OCI-LY3 (cell line): ENCODE data around the gene ACE.

Source experiments
- H2AFZ ChIP-seq: fragments of 200-600, 300-600 bp; shearing (Covaris generic); 2 replicates; pipeline ENCODE4 v1.6.0; 2014; ENCODE audit warnings: antibody characterized with exemption, low read depth, low read length
- H3K27ac ChIP-seq: fragments of 200-600, 300-600 bp; sonication (generic); 2 replicates; pipeline ENCODE4 v1.5.1; 2014; ENCODE audit warnings: mild to moderate bottlenecking, low read length, moderate library complexity, mixed read lengths
- H3K27me3 ChIP-seq: fragments of 200-600, 300-600 bp; sonication (generic); 2 replicates; pipeline ENCODE4 v1.6.1; 2014; ENCODE audit warnings: low read depth, low read length, mixed read lengths
- H3K36me3 ChIP-seq: fragments of 200-600, 300-600 bp; sonication (generic); replicated peaks from 2 replicates; pipeline ENCODE3; 2014; ENCODE audit warnings: low read depth, low read length, mixed read lengths
- H3K4me1 ChIP-seq: fragments of 300-600, 200-600 bp; sonication (generic); 2 replicates; pipeline ENCODE4 v1.6.1; 2014; ENCODE audit warnings: low read length, mixed read lengths
- H3K4me2 ChIP-seq: fragments of 200-600, 300-600 bp; sonication (generic); 2 replicates; pipeline ENCODE4 v1.6.1; 2014; ENCODE audit warnings: low read length, mixed read lengths
- H3K4me3 ChIP-seq: fragments of 300-600, 200-600 bp; sonication (generic); 2 replicates; pipeline ENCODE4 v1.5.1; 2014; ENCODE audit warnings: antibody characterized with exemption, mild to moderate bottlenecking, low read length, moderate library complexity
- H3K79me2 ChIP-seq: fragments of 300-600, 200-600 bp; shearing (Covaris generic); 2 replicates; pipeline ENCODE4 v1.6.1; 2014; ENCODE audit warnings: mild to moderate bottlenecking, low read length, mixed read lengths
- H3K9ac ChIP-seq: fragments of 300-600, 200-600 bp; shearing (Covaris generic); 2 replicates; pipeline ENCODE4 v1.6.0; 2014; ENCODE audit warnings: mild to moderate bottlenecking, low read length, moderate library complexity
- H3K9me3 ChIP-seq: fragments of 200-600, 300-600 bp; shearing (Covaris generic); 2 replicates; pipeline ENCODE4 v1.6.1; 2014; ENCODE audit warnings: low read length, mixed read lengths; ENCODE audit not compliant: insufficient read depth
- H4K20me1 ChIP-seq: fragments of 200-600, 300-600 bp; sonication (generic); 2 replicates; pipeline ENCODE4 v1.6.1; 2016; ENCODE audit warnings: low read length, mixed read lengths; ENCODE audit not compliant: insufficient read depth
- EZH2phosphoT487 ChIP-seq: fragments of 200-600 bp; shearing (Covaris generic); IDR thresholded peaks from 2 replicates; pipeline ENCODE4 v1.6.1; 2018; ENCODE audit warnings: antibody characterized with exemption, mixed run types, low read depth
- TF ChIP-seq, protein P1 (sequence below): fragments of 200-600, 300-600 bp; sonication (generic); IDR thresholded peaks from 2 replicates; pipeline ENCODE4 v1.5.1; 2014; ENCODE audit warnings: antibody characterized with exemption, low read length, low read depth

ACE gene

DNA sequence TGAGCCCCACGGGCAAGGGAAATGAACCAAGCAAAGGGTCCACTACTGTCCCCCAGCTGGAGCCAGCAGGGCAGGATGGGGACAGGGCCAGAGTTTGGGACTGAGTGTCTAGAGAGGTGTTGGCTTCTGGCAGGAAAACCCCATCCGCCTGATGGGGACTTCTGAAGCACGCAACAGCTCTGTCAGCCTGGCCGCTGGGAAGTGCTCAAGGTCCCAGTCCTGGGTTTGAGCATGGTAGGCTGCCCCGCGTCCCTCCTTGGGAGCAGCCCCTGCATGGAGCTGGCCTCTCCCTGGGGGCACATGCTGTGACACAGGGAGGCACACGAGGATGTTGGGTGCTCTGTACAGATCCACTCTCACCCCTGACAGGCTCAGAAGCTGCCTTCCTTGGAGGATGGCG, 14.6 kb downstream of the ACE start:
- Histone ChIP-seq H3K4me3 (no peak overlapping the region), H3K27ac (no peak overlapping the region), H3K27me3 (no peaks in the 10 kb centered on the region), H3K79me2 (no peaks in the 10 kb centered on the region), H2AFZ (no peak overlapping the region), H3K4me2 (no peak overlapping the region), H4K20me1 (no peaks in the 10 kb centered on the region), H3K4me1 (peaks cover 5% of the 10 kb centered on the region), H3K9ac (no peak overlapping the region), H3K36me3 (no peaks in the 10 kb centered on the region), H3K9me3 (no peaks in the 10 kb centered on the region)
- TF ChIP-seq, protein P1, sequence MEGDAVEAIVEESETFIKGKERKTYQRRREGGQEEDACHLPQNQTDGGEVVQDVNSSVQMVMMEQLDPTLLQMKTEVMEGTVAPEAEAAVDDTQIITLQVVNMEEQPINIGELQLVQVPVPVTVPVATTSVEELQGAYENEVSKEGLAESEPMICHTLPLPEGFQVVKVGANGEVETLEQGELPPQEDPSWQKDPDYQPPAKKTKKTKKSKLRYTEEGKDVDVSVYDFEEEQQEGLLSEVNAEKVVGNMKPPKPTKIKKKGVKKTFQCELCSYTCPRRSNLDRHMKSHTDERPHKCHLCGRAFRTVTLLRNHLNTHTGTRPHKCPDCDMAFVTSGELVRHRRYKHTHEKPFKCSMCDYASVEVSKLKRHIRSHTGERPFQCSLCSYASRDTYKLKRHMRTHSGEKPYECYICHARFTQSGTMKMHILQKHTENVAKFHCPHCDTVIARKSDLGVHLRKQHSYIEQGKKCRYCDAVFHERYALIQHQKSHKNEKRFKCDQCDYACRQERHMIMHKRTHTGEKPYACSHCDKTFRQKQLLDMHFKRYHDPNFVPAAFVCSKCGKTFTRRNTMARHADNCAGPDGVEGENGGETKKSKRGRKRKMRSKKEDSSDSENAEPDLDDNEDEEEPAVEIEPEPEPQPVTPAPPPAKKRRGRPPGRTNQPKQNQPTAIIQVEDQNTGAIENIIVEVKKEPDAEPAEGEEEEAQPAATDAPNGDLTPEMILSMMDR: no peak
- no peak for TF ChIP-seq EZH2phosphoT487

DNA sequence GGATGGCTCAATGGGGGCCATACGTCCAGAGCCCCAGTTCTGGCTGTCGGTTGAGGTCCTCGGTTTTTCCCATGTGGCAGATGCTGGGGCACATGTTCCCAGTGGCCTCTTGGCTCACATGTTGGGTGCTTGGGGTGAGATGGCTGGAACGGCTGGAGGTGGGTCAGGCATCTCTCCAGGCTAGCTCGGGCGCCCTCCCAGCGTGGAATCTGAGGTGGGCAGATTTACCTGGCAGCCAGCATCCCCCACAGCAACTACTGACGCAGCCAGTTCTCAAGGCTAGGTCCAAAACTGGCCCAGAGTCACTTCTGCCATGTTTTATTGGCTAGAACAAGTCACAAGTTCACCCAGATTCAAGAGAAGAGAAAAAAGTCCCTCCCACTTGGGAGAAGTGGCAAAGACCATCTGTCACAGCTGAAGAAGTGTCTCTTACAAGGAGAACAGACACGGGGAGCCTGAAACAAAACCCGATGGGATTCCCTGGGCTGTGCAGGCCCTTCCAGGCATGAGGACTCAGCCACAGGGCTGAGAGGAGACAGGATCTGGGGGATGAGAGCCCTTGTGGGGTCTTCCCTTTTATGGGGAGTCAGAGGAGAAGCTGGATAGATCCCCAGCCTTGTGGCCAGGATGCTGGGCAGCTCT, 15.2 kb downstream of the ACE start:
- H2AFZ ChIP-seq: no peak overlapping the region
- no peaks in the 10 kb centered on the region for H3K4me1 ChIP-seq
- H3K4me2 ChIP-seq: no peak overlapping the region
- no peak overlapping the region for H3K27ac ChIP-seq
- no peaks in the 10 kb centered on the region for H3K79me2 ChIP-seq
- H3K9ac ChIP-seq: no peak overlapping the region
- TF ChIP-seq, protein P1: no peak
- TF ChIP-seq EZH2phosphoT487: no peak
- H3K4me3 ChIP-seq: no peak overlapping the region
- no peaks in the 10 kb centered on the region for H3K36me3 ChIP-seq
- no peaks in the 10 kb centered on the region for H4K20me1 ChIP-seq
- no peaks in the 10 kb centered on the region for H3K9me3 ChIP-seq
- no peaks in the 10 kb centered on the region for H3K27me3 ChIP-seq

DNA sequence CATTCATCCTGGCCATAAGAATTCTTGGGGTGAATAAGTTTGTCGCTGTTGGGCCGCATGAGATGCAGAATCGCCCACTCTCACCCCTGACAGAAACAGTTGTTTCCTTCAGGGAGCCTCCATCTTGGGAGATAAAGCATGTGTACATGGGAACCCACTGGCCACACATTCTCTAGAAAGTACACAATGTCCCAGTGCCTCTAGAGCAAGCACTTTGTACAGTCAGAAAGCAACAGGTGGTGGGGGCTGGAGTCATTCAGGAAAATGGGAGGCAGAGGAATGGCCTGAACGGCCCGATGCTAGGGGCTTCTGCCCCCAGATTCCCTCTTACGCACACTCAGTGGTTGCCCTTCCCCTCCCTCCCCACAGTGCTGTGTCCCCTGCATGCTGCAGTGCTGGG, 16.1 kb downstream of the ACE start:
- Histone ChIP-seq H3K4me1 (no peaks in the 10 kb centered on the region), H3K27ac (no peak overlapping the region), H3K4me3 (no peak overlapping the region), H3K27me3 (no peaks in the 10 kb centered on the region), H3K9me3 (no peaks in the 10 kb centered on the region), H3K4me2 (no peak overlapping the region), H3K9ac (no peak overlapping the region), H2AFZ (no peak overlapping the region), H3K79me2 (no peaks in the 10 kb centered on the region), H3K36me3 (no peaks in the 10 kb centered on the region), H4K20me1 (no peaks in the 10 kb centered on the region)
- TF ChIP-seq, protein P1: no peak
- no peak for TF ChIP-seq EZH2phosphoT487

DNA sequence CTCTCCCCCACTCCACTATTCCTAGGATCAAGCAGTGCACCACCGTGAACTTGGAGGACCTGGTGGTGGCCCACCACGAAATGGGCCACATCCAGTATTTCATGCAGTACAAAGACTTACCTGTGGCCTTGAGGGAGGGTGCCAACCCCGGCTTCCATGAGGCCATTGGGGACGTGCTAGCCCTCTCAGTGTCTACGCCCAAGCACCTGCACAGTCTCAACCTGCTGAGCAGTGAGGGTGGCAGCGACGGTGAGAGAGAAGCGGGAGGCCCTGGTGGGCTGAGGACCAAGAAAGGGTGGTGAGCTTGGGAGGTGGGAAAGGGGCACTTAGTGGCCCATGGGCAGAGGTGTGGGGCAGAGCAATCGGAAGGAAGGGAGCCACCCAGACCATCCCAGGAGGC, 16.6 kb downstream of the ACE start:
- no peak overlapping the region for H3K4me2 ChIP-seq
- H3K79me2 ChIP-seq: no peaks in the 10 kb centered on the region
- H3K9ac ChIP-seq: no peak overlapping the region
- no peaks in the 10 kb centered on the region for H4K20me1 ChIP-seq
- H3K27me3 ChIP-seq: no peaks in the 10 kb centered on the region
- H3K4me1 ChIP-seq: no peaks in the 10 kb centered on the region
- H2AFZ ChIP-seq: no peak overlapping the region
- TF ChIP-seq, protein P1: no peak
- TF ChIP-seq EZH2phosphoT487: no peak
- H3K9me3 ChIP-seq: no peaks in the 10 kb centered on the region
- H3K4me3 ChIP-seq: no peak overlapping the region
- H3K27ac ChIP-seq: no peak overlapping the region
- no peaks in the 10 kb centered on the region for H3K36me3 ChIP-seq
